ENCODE results near the gene SEZ6L2. TPM values are rescaled to one million over a fixed set of nuclear protein-coding genes. Genes with fewer than 3 reads are reported as not detected.

The SEZ6L2 gene
- total and polyA plus RNA-seq, 2 donors (not counting 1 experiment from before 2014, with no cell fraction given) = 1.2 to 1.8 TPM

GRCh38 chr16:29844575-29845331 is 54.6 kb downstream of the SEZ6L2 start:
- Histone ChIP-seq H2AFZ (ENCODE audit: low read length) (no peak overlapping the region), H3K4me2 (ENCODE audit: extremely low read depth, insufficient read depth, low read length) (no peak overlapping the region), H3K9me3 (ENCODE audit: control insufficient read depth, insufficient read depth, low read depth, low read length) (no peaks in the 10 kb centered on the region), H3K27me3 (ENCODE audit: control insufficient read depth, insufficient read depth, low read length) (no peaks in the 10 kb centered on the region), H3K4me1 (ENCODE audit: control insufficient read depth, extremely low read depth, insufficient read depth, low read length) (no peaks in the 10 kb centered on the region), H3K36me3 (ENCODE audit: control insufficient read depth, insufficient read depth, low read length) (peaks cover 61% of the 10 kb centered on the region), H3K27ac (ENCODE audit: insufficient read depth, low read length) (no peak overlapping the region), H3K4me3 (replicated peaks in 1 of 4; ENCODE audit: control extremely low read depth in 1 of 4, insufficient read depth in 1 of 4, low read depth in 3 of 4, low read length in 4 of 4) (no peak overlapping the region), H4K20me1 (ENCODE audit: control insufficient read depth, extremely low read depth, insufficient read depth, low read length) (no peaks in the 10 kb centered on the region), H3K9ac (ENCODE audit: insufficient read depth, low read length) (no peak overlapping the region), H3K79me2 (ENCODE audit: control insufficient read depth, insufficient read depth, low read length) (no peaks in the 10 kb centered on the region)
- peak in 1 of 2 donors; percentile 47 for DNase-seq (ENCODE audit: low read depth in 2 of 2)
- TF ChIP-seq CTCF (conservative IDR thresholded peaks at IDR 0.05 in 1 of 2, IDR thresholded peaks at IDR 0.05 in 1 of 2; ENCODE audit: low read depth in 1 of 2, low read length in 2 of 2) = no peak
- no peak for TF ChIP-seq EZH2 (IDR thresholded peaks at IDR 0.05; ENCODE audit: low read length, missing control alignments)

- Histone ChIP-seq H3K79me2 (ENCODE audit: control insufficient read depth, insufficient read depth, low read length) (no peaks in the 10 kb centered on the region), H4K20me1 (ENCODE audit: control insufficient read depth, extremely low read depth, insufficient read depth, low read length) (no peaks in the 10 kb centered on the region), H3K36me3 (ENCODE audit: control insufficient read depth, insufficient read depth, low read length) (peaks cover 59% of the 10 kb centered on the region), H3K9ac (ENCODE audit: insufficient read depth, low read length) (no peak overlapping the region), H3K4me1 (ENCODE audit: control insufficient read depth, extremely low read depth, insufficient read depth, low read length) (no peaks in the 10 kb centered on the region), H3K9me3 (ENCODE audit: control insufficient read depth, insufficient read depth, low read depth, low read length) (no peaks in the 10 kb centered on the region), H2AFZ (ENCODE audit: low read length) (no peak overlapping the region), H3K4me3 (replicated peaks in 1 of 4; ENCODE audit: control extremely low read depth in 1 of 4, insufficient read depth in 1 of 4, low read depth in 3 of 4, low read length in 4 of 4) (no peak overlapping the region), H3K4me2 (ENCODE audit: extremely low read depth, insufficient read depth, low read length) (no peak overlapping the region), H3K27me3 (ENCODE audit: control insufficient read depth, insufficient read depth, low read length) (no peaks in the 10 kb centered on the region), H3K27ac (ENCODE audit: insufficient read depth, low read length) (no peak overlapping the region)
- TF ChIP-seq EZH2 (IDR thresholded peaks at IDR 0.05; ENCODE audit: low read length, missing control alignments) = no peak
- no peak for TF ChIP-seq CTCF (conservative IDR thresholded peaks at IDR 0.05 in 1 of 2, IDR thresholded peaks at IDR 0.05 in 1 of 2; ENCODE audit: low read depth in 1 of 2, low read length in 2 of 2)
- DNase-seq (ENCODE audit: low read depth in 2 of 2) = no peak
These were observed 55.4 kb downstream of the SEZ6L2 start for GRCh38 chr16:29843931-29844330.

GRCh38 chr16:29842732-29843346 is 56.5 kb downstream of the SEZ6L2 start:
- no peak for TF ChIP-seq CTCF (conservative IDR thresholded peaks at IDR 0.05 in 1 of 2, IDR thresholded peaks at IDR 0.05 in 1 of 2; ENCODE audit: low read depth in 1 of 2, low read length in 2 of 2)
- no peak for TF ChIP-seq EZH2 (IDR thresholded peaks at IDR 0.05; ENCODE audit: low read length, missing control alignments)
- H2AFZ ChIP-seq (ENCODE audit: low read length) = no peak overlapping the region
- H3K9me3 ChIP-seq (ENCODE audit: control insufficient read depth, insufficient read depth, low read depth, low read length) = no peaks in the 10 kb centered on the region
- no peaks in the 10 kb centered on the region for H4K20me1 ChIP-seq (ENCODE audit: control insufficient read depth, extremely low read depth, insufficient read depth, low read length)
- no peak overlapping the region for H3K27ac ChIP-seq (ENCODE audit: insufficient read depth, low read length)
- peaks cover 53% of the 10 kb centered on the region for H3K36me3 ChIP-seq (ENCODE audit: control insufficient read depth, insufficient read depth, low read length)
- DNase-seq (ENCODE audit: low read depth in 2 of 2) = no peak
- H3K4me2 ChIP-seq (ENCODE audit: extremely low read depth, insufficient read depth, low read length) = no peak overlapping the region
- no peaks in the 10 kb centered on the region for H3K27me3 ChIP-seq (ENCODE audit: control insufficient read depth, insufficient read depth, low read length)
- no peaks in the 10 kb centered on the region for H3K79me2 ChIP-seq (ENCODE audit: control insufficient read depth, insufficient read depth, low read length)
- no peak overlapping the region for H3K9ac ChIP-seq (ENCODE audit: insufficient read depth, low read length)
- no peaks in the 10 kb centered on the region for H3K4me1 ChIP-seq (ENCODE audit: control insufficient read depth, extremely low read depth, insufficient read depth, low read length)
- H3K4me3 ChIP-seq (replicated peaks in 1 of 4; ENCODE audit: control extremely low read depth in 1 of 4, insufficient read depth in 1 of 4, low read depth in 3 of 4, low read length in 4 of 4) = no peak overlapping the region
